Lower leg skin (tissue), 4 donors: ENCODE results near the gene SEMA3B. TPM values are rescaled to one million over a fixed set of nuclear protein-coding genes. Genes with fewer than 3 reads are reported as not detected.
A peak's percentile ranks its signal among the peaks of the same experiment; 100 is the strongest.

Experiments used
- DNase-seq, 2 donors: peaks; one replicate each; pipeline ENCODE4 v3.0.0-alpha.2; 2019; ENCODE audit warnings: low spot score in 2 of 2
- H3K4me3 ChIP-seq: fragments of 200-600 bp; sonication (generic); 2 replicates; pipeline ENCODE4 v1.5.1; 2017; ENCODE audit warnings: mild to moderate bottlenecking, low read depth; ENCODE audit not compliant: poor library complexity, severe bottlenecking
- CTCF ChIP-seq, 3 donors: fragments of 450-650 bp; IDR thresholded peaks; one replicate each; pipeline ENCODE4 v1.5.1; 2016; ENCODE audit warnings: antibody characterized with exemption in 3 of 3, mild to moderate bottlenecking in 3 of 3, moderate library complexity in 2 of 3
- POLR2A ChIP-seq, 2 donors: fragments of 450-650 bp; IDR thresholded peaks; one replicate each; pipeline ENCODE4 v1.6.1; 2016 to 2017; ENCODE audit warnings: antibody characterized with exemption in 2 of 2, mild to moderate bottlenecking in 1 of 2, moderate library complexity in 1 of 2
- WGBS, 2 donors: methylation state at CpG; one replicate each; pipeline ENCODE4 v1.1.5; 2018; 5-methylcytosine and 5-hydroxymethylcytosine counted together
- intact Hi-C: fragments of 100-400 bp; cut with DNase I; formaldehyde crosslinking; loops from one replicate; pipeline ENCODE4 v1.15.0; 2023; ENCODE audit warnings: low total_unique reads
- total RNA-seq, 4 donors: library from RNA; depleted of rRNA; stranded (reverse); fragments of >200 nt; gene quantifications; one replicate each; pipeline ENCODE4 v1.1.0, GENCODE V29; 2016

The SEMA3B gene
- total RNA-seq, 4 donors from 2014 or later, result 1.1 to 7.2 (median 3.3) TPM

- H3K4me3 ChIP-seq, result no peak overlapping the region
- no peak for DNase-seq
- no peak for TF ChIP-seq POLR2A (IDR thresholded peaks at IDR 0.05)
- no peak for TF ChIP-seq CTCF (IDR thresholded peaks at IDR 0.05)
- 2% methylated on average over 10 to 12 of the region's 12 CpGs for WGBS, 2 donors
- intact Hi-C loops, result no loop called here
These were observed 30.6 kb downstream of the SEMA3B start for GRCh38 chr3:50299638-50299928.

GRCh38 chr3:50299929-50300680 lies 31.2 kb downstream of the SEMA3B start:
- 40 to 51% methylated on average over 12 of the region's 12 CpGs for WGBS, 2 donors
- H3K4me3 ChIP-seq, result no peak overlapping the region
- no peak for TF ChIP-seq CTCF (IDR thresholded peaks at IDR 0.05)
- TF ChIP-seq POLR2A (IDR thresholded peaks at IDR 0.05), result no peak
- intact Hi-C loops, result no loop called here
- DNase-seq, result peak in 1 of 2 donors; percentile 66

- 83% methylated on average over 6 of the region's 6 CpGs for WGBS, 2 donors
- intact Hi-C loops, result no loop called here
- H3K4me3 ChIP-seq, result no peak overlapping the region
- DNase-seq, result no peak
- TF ChIP-seq POLR2A (IDR thresholded peaks at IDR 0.05), result no peak
- no peak for TF ChIP-seq CTCF (IDR thresholded peaks at IDR 0.05)
These were observed 31.8 kb downstream of the SEMA3B start for GRCh38 chr3:50300681-50301254.

- H3K4me3 ChIP-seq, result no peak overlapping the region
- DNase-seq, result peak; percentile 19 to 87
- intact Hi-C loops, result no loop called here
- 88 to 89% methylated on average over 20 to 24 of the region's 32 CpGs for WGBS, 2 donors
- TF ChIP-seq CTCF (IDR thresholded peaks at IDR 0.05), result no peak
- no peak for TF ChIP-seq POLR2A (IDR thresholded peaks at IDR 0.05)
These were observed 33.4 kb downstream of the SEMA3B start for GRCh38 chr3:50302095-50303012.

GRCh38 chr3:50303013-50303815 lies 34.3 kb downstream of the SEMA3B start, which contains the start of gene HYAL1:
Gene HYAL1, minus strand, starts transcription at chr3:50303574. Its CDS starts 618 bp downstream, at chr3:50302956.
- H3K4me3 ChIP-seq, result no peak within 1 kb of the TSS
- DNase-seq, result peak; percentile 54 to 91
- TF ChIP-seq POLR2A (IDR thresholded peaks at IDR 0.05), result no peak
- no peak for TF ChIP-seq CTCF (IDR thresholded peaks at IDR 0.05)
- intact Hi-C loops, result no loop called here
- 57 to 72% methylated on average over 11 to 13 of the region's 14 CpGs for WGBS, 2 donors
